ENCODE measurements around the gene FYCO1.

Gene FYCO1

DNA sequence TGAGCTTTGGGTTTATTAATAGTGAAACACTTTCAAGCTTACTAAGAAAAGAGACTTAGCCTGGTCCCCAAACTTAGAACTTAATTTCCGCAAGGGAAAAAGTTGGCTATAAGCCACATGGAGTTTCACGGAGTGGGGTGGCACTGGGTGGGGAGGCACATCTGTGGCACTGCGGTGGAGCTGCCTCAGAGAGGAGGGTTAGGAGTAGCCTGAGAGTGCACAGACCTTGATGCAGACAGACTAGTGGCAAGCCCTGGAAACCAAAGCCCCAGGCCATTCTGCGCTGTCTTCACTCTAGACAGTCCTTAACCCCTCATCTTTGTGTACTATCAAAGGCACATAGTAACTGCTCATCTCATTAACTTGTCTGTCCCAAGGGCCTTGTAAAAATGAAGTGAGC, 30.4 kb downstream of the FYCO1 start:
- DNase-seq (ENCODE audit: low read depth) = no peak

DNA sequence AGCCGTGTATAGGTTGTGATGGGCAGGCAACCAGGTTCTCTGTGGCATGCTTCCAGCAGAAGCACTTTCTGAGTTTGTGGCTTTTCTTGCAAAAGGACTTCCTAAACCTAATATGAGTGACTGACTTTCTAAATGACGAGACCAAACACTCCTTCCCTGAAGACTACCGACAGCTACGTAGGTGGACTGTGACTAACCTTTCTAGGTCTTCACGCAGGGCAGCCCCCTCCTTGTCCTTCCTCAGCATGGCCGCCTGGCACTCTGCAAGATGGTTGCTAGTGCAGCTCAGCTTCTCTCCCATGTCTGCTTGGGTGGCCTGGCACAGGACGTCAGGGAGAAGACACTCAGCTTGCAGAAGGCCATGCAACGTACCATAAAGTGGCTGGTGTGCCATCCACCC, 31.5 kb downstream of the FYCO1 start:
- no peak for DNase-seq (ENCODE audit: low read depth)

DNA sequence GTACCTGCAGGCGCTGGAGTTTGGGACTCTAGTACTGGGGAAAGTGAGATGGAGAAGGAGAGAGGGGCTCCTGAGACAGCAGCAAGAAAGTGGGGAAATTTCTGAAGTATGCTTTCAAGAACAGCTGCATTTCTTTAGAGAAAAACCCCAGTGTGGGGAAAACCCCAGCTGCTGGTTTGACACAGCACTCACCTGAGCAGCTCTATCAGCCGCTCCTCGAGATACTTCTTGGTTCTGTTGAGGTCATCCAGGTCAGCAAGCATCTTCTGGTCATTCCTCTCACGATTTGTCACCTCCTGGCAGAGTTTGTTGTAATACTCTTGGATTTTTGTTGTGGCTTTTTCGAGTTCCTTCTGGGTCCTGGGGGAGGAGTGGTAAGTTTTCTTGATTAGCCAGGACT, 33.6 kb downstream of the FYCO1 start:
- DNase-seq (ENCODE audit: low read depth) = no peak

DNA sequence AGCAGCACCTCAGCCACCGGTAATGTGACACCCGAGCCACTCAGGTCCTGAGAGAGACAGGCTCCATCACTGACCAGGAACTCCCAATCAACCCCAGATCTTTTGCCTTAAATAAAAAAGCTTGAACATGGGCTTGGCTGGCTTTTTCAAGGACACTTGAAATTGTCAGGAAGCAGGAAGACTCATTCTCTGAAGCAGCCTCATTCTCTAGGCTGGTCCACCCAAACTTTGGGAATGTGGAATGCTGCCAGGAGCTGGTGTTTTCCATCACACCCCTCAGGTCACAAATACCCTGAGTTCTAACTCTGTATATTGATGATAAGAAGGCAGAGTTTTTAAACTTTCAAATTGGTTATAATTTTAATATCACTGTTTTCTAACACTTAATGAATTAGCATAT, 35.3 kb downstream of the FYCO1 start:
- no peak for DNase-seq (ENCODE audit: low read depth)

DNA sequence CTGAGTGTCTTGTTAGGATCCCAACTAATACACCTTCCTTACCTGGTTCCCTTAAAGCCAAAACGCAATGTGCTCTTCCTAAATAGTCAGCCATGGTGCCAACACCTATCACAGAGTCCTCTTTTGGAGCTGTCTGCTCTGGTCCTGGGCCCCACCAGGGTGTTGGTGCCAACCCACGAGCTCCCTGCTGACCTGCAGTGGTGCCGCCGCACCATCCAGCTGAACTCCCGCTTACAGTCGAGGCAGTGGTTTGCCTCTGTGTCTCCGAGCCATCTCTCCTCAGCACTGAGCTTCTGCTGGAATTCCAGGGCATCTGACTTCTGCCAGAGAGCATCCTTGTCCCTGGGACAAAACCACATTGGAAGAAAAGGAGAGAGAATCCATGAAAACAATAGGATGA, 36.4 kb downstream of the FYCO1 start:
- no peak for DNase-seq (ENCODE audit: low read depth)

DNA sequence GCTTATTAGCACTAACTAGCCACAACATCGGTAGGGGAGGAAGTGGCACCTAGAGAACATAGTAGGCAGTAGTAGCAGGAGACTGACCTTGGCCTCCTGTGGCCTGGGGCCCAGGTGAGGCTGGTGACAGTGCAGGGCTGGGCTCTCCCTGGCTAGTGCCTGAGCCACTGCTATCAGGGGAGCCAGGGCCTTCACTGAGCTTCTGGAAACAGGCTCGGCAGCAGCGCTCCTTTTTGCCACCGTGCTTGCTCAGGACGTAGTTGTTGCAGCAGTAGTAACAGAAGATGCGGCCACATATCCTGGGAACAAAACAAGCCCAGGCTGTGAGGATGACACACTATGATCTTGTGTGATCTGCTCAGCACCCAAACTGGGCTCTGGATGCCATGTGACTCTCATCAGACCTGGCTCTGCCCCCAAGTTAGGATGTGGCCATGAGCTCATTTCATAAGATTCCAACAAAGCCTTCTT, 37.3 kb downstream of the FYCO1 start:
- no peak for DNase-seq (ENCODE audit: low read depth)

DNA sequence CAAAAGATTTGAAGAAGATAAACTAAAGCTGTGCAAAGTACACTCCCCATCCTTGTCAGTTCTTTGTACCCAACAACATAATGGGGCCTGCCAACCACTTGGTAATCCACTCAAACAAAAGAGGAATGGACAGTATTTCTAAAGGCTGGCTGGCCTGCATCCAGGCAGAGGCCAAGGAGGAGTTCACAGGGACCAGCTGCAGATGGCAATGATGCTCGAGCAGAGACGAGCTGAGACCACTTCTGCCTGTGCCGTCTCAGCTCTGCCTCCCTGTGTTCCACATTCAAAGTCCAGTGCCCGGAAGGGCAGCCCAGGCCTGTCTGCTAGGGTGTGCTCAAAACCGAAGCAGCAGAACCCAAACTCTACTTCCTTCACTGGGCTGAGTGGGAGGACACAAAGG, 38.0 kb downstream of the FYCO1 start:
- no peak for DNase-seq (ENCODE audit: low read depth)

DNA sequence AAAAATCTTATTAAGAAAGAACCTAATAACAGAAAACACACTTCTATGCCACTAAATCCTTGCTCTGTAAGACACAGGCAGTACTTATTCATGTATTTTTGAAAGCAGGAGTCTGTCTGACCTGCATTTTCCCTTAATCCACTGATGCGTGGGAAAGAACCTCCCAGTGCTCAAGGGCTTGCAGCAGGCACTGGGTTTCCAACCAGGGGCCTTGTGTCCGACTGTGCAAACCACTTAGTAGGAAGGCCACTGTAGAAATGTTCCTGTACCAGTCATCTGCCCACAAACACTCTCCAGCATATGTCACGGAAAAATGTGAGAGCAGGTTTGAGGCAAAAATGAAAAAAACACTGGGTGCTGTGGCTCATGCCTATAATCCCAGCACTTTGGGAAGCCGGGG, 39.9 kb downstream of the FYCO1 start:
- DNase-seq (ENCODE audit: low read depth) = no peak

DNA sequence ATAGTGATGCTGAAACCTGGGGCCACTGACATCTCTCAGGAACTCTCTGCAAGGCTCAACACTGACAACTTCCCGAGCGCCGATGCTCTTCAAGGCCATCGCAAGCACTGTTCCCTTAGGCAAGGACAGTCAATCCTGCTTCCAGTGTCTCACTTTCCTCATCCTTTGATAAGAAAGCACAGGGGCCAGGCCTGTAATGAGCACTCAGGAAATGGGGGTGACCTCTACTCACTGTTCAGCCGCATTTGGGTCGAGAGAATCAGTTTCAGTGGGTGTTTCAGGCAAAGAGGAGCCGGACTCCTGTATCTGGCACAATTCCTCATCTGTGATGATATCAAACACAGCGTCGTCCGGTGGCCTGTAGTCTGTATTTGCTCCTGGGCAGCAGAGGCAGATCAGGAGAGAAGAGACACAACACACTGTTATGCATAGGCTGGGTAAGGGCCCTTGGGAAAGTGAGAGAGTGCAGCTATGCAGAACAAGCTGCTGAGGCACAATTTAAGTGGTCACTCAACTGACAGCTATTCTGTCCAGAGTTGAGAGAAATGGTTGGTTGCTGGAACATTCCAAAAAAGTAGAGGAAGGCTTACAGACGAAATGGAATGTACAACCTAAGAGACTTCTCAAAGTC, 40.5 kb downstream of the FYCO1 start:
- DNase-seq (ENCODE audit: low read depth) = no peak

DNA sequence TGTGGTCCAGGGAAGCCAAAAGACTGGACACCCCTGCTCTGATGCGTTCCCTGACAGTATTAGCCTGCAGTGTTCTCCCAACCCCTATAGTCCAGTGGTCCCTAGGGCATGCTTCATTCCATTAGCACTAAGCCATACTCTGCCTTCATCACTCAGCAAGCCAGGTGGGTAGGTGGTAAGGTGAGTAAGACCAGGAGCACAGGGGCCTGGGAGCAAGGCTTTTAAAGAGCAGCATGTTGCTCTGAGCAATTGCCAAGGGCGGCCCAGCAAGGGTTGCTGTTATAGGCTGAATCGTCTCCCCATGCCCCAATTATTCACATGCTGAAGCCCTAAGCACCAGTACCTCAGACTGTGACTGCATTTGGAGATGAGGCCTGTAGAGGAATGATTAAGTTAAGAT, 41.3 kb downstream of the FYCO1 start:
- no peak for DNase-seq (ENCODE audit: low read depth)

DNA sequence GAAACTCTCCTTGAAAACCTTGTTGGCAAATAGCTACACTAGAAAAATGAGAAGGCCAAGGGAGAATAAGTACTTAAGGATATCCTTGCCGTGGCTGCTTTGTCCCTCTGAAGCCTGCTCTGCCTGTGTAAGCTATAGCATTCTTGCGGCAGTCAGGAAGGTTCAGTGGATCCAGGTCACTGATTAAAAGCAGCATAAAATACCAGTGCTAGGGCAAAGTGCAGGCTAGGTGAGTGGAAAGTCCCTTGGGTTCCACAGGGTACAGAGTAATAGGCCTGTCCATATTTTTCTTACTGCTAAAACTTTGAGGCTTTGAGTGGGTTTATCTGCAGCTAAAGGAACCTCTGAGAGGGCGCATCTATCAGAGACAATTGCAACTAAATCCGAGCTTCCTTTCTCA, 42.1 kb downstream of the FYCO1 start:
- no peak for DNase-seq (ENCODE audit: low read depth)

DNA sequence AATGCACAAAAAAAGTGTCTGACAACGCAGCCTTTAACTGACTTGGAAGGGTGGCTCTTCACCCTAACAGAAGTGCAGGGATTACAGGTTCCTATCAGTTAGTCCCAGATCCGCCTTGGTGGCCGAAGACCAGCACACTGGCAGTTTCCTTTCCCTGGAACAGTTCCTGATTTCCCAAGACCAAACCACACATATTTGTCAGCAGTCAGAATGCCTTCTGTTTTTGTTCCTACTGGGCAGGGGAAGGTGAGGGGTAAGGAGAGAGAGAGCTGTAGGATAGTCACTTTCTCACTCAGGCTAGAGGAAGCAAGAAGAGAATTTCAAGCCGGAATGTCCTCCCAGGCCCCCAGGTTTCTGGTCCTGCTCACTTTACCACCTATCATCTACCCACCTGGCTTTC, 43.2 kb downstream of the FYCO1 start:
- no peak for DNase-seq (ENCODE audit: low read depth)

DNA sequence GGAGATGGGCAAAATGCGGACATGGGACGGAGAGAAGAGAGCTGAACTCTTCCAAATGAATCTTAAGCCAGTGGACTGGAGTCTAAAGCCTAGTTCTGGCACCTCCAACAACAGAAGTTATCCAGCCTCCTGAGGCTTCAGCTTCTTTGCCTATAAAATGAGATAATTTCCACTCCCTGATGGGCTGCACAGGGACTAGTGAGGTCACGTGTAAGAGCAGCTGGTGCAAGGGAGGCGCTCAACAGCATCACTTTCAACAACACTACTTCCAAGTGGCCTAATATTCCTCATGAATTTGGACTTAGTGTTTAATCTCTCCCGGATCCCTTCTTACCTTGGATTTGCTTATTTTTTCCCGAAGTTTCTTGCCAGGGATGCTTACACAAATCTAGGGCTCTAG, 43.7 kb downstream of the FYCO1 start:
- DNase-seq (ENCODE audit: low read depth) = no peak

DNA sequence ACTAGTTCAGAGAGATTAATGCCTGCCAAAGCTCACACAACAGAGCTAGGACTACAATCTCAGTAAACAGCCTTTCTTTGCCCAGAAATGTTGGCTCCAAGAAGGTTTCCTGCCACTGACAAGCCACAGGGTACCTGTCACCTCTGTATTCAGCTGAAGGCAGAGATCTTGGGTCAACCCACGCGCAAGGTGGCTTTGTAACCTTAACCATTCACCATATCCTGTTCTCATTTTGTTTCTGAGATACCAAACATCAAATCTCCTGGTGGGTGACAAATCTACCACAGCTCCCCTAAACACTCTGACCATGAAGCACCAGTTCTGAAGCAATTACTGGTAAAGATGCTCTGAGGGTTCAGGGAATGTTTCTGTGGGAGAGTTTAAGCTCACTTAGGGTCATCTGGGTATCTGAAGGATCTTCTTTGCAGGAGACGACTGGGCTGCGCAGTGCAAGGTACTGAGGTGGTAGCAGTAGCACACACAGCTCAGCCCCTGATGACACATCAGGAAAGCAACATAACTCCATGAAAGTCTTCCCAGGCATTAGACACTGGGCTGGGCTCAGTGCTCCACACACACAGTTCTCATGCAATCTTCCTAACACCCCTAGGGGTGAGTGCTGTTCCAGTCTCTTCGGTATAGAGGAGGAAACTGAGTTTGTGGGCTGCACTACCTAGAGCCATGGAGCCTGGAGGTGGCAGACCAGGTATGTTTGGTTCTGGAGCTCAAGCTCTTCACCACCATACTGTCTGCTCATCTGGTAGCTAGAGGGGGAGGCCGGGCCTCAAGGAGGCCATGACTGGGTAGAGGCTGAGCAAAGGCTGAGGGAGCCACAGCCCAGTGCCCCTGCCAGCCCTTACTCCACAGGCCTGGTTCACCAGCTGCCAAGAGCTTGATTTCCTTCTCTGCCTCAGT, 44.7 kb downstream of the FYCO1 start:
- DNase-seq (ENCODE audit: low read depth) = no peak

DNA sequence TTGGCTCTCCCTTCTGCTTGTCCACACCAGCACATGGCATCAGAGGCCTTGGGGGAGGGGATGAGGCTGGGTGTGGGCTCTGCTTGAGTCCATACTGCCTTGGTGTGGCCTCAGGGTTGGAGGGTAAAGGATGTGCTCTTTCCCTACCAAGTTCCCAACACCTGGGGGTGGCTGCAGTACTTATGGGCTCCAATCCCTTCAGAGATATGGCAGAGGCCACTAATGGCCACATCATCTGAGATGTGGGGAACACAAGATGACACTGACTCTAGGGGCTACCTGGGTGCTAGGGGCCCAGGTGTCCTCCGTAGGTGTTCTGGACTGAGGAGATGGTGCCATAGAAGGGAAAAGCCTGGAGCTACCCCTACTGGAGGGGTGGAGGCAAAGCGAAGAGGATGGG, 45.5 kb downstream of the FYCO1 start:
- DNase-seq (ENCODE audit: low read depth) = no peak

DNA sequence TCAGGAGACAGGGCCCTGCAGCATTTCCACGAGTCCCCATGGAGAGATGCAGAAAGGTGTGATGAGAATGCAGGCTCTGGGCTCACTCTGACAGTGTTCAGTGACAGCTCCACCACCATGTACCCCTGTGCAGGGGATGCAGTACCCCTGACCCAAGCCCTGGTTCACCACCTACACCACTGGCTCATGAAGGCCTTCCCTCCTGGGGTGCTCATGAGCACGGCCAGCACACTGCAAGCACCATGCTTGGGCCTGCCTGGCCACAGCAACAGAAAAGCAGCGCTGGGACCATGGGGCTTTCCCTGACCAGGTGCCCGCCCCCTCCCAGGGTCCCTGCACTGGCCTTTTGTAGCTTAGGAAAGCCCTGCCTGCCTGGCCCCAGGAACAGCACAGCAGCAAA, 46.2 kb downstream of the FYCO1 start:
- DNase-seq (ENCODE audit: low read depth) = no peak

DNA sequence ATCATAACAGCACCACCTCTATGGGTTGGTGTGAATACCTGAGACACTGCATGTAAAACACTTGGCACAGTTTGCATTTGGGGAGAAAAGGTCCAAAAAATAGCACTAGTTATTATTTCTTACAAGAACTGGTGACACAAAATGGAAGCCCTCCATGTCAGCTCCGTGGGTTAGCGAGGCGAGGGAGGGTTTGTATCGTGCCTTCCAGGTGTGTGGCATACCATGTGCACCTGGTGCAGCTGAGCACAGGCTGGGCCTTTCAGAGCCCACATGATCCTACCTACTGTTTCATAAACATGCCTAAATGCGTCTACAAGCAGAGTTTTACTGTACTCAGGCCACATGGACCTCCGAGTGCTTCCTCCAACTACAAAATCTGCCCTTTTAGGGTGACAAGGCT, 46.7 kb downstream of the FYCO1 start:
- DNase-seq (ENCODE audit: low read depth) = no peak

DNA sequence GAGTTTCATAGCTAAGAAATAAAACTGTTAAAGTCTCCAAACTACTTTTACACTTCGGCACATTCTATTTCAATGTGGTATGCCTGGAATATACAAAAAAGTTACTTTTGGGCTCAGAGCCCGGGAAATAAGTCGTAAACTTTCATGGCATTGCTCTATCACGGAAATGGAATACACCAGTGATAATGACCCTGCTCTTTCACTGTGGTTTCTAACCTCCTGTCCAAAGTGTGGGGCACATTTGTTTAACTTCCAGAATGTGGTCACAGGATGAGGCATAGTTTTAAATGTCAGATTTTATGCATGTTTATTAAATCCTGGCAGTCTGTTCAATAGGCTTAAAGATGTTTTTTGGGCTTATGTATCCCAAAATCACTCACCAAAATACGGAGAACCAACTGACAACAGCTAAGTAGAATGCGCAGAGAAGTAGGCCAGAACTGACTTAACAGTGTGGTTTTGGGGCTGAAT, 47.3 kb downstream of the FYCO1 start:
- no peak for DNase-seq (ENCODE audit: low read depth)

DNA sequence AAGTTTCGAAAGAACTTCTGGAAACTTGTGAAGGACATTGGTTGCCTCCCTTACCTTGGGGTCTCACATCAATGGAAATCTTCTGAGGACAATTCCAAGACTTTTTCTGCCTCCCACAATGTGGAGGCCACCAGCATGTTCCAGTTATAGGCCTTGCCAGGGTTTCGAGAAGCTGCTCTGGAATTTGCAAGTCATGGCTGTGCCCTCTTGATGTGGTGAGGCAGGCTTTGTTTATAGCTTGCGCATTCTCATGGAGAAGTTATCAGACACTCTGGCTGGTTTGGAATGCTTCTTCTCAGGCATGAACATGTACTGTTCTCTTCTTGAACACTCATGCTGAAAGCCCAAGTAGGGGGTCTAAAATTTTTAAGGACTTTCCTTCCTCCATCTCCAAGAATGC, 48.3 kb downstream of the FYCO1 start:
- no peak for DNase-seq (ENCODE audit: low read depth)

DNA sequence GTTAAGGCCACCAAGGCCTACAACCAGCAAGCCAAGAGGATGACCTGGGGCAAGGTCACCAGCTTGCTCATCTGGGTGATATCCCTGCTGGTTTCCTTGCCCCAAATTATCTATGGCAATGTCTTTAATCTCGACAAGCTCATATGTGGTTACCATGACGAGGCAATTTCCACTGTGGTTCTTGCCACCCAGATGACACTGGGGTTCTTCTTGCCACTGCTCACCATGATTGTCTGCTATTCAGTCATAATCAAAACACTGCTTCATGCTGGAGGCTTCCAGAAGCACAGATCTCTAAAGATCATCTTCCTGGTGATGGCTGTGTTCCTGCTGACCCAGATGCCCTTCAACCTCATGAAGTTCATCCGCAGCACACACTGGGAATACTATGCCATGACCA, 48.7 kb downstream of the FYCO1 start:
- DNase-seq (ENCODE audit: low read depth) = no peak

DNA sequence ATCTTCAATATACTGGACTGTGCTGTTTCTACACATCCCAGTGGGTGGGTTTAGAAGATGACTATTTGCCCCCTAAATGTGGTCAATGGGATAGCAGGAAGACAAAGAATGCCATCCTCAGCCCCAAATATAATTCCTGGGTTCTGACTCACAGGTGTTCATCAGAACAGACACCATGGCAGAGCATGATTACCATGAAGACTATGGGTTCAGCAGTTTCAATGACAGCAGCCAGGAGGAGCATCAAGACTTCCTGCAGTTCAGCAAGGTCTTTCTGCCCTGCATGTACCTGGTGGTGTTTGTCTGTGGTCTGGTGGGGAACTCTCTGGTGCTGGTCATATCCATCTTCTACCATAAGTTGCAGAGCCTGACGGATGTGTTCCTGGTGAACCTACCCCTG, 49.3 kb downstream of the FYCO1 start:
- no peak for DNase-seq (ENCODE audit: low read depth)

DNA sequence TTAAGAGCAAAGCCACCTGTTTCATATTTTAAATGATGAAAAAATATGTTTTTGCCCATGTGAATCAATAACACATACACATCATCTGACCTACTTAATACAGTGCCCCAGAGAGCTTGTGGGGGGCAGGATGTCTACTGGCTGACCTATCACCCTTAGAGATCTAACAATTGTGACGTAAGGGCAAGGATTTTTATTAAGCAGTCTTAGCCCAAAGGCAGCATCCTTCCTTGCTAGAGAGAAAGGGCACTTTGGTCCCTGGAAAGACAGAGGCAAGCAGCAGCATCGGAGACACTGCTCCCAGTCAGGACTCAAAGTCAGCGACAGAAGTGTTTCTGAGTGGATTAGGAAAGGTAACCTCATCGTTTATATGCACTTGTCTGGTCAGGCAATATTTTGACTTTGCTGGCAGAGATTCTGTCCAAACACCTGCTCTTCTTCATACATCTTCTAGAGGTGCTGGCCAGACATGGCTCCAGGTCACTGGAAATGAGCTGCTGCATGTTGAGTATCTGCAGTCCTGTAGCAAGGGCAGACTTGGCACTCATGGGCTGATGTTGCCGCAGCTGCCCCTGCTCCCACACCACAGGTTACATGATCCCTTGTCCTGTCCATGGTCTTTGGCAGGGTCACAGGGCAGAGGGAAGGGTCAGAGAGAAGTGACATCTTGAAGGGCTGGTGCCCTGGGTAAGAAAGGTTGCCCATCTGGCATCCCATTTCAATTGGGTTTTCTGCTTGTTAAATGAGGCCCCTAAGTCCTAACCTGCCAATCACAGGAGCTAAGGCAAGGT, 50.6 kb downstream of the FYCO1 start:
- no peak for DNase-seq (ENCODE audit: low read depth)
